MM.1S (cell line): ENCODE results near the gene ACER1.

Experiments
- EZH2 ChIP-seq: fragments of 300-600 bp; sonication (generic); optimal IDR thresholded peaks from 2 replicates; pipeline ENCODE3; 2017; ENCODE audit warnings: low read depth, mild to moderate bottlenecking, antibody characterized with exemption, low read length, mixed read lengths
- EZH2phosphoT487 ChIP-seq: fragments of 300-600 bp; sonication (generic); IDR thresholded peaks from 2 replicates; pipeline ENCODE4 v1.6.1; 2018; ENCODE audit warnings: antibody characterized with exemption, low read length
- TF ChIP-seq, protein P1 (sequence below): fragments of 300-600 bp; sonication (generic); IDR thresholded peaks from 2 replicates; pipeline ENCODE4 v1.5.1; 2016; ENCODE audit warnings: antibody characterized with exemption, low read length, mixed read lengths

DNA sequence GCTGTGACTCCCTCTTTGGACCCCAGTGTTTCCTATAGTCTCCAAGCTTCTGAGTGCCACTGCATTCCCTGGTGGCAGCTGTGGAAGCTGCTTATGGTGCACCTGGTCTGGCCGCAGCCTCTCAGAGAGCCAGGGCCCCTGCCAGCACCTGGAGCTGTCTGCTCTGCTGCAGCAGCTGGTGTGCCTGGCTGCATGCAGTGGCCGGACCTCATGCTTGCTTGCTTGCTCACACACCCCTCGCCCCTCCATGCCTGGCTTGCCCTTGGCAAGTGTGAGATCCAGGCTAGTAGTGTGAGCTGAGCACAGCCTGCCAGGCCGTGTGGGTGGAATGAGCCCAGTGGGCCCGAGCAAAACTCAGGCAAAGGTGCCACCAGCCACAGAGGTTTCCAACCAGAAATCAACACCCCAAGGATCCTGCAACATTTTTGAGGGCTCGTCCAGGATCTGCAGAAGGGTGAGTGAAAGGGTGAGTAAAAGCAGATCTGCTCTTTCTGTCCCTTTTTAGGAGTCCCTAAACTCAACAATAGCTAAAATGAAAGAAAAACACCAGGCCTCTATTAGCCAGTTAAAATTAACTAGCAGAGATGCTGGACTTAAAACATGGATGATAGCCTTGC, 46.0 kb downstream of the ACER1 start:
- TF ChIP-seq, protein P1, sequence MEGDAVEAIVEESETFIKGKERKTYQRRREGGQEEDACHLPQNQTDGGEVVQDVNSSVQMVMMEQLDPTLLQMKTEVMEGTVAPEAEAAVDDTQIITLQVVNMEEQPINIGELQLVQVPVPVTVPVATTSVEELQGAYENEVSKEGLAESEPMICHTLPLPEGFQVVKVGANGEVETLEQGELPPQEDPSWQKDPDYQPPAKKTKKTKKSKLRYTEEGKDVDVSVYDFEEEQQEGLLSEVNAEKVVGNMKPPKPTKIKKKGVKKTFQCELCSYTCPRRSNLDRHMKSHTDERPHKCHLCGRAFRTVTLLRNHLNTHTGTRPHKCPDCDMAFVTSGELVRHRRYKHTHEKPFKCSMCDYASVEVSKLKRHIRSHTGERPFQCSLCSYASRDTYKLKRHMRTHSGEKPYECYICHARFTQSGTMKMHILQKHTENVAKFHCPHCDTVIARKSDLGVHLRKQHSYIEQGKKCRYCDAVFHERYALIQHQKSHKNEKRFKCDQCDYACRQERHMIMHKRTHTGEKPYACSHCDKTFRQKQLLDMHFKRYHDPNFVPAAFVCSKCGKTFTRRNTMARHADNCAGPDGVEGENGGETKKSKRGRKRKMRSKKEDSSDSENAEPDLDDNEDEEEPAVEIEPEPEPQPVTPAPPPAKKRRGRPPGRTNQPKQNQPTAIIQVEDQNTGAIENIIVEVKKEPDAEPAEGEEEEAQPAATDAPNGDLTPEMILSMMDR = no peak
- TF ChIP-seq EZH2 = no peak
- no peak for TF ChIP-seq EZH2phosphoT487
